ENCODE measurements around the gene PRPF31. TPM values are rescaled to one million over a fixed set of nuclear protein-coding genes. Genes with fewer than 3 reads are reported as not detected.

PRPF31 gene
- total and polyA plus RNA-seq, 9 of the 15 experiments (the other 6 are each of a cell fraction or from before 2014, with no cell fraction given): 5.8 to 92.2 (median 69.2) TPM

Other genes starting within 250 kb of the PRPF31 start
Only the 7 nearest of the 23 such genes appear.
- not detected in 2 replicates for gene VSTM1, start 51.9 kb upstream of the PRPF31 start, total RNA-seq (2014; rRNA removed)
- gene VSTM1, start 51.9 kb upstream of the PRPF31 start, total RNA-seq (2014; rRNA removed; fragmentation: Illumina TruSeq; extraction: Trizol): not detected in 2 replicates
- not detected in 2 replicates for gene VSTM1, start 51.9 kb upstream of the PRPF31 start, total RNA-seq (2015; rRNA removed; fragmentation: Illumina TruSeq; extraction: Trizol)
- gene VSTM1, start 51.9 kb upstream of the PRPF31 start, total RNA-seq (2021): not detected in 2 replicates
- gene VSTM1, start 51.9 kb upstream of the PRPF31 start, polyA plus RNA-seq (2011; rRNA removed): not detected in 2 replicates
- gene VSTM1, start 51.9 kb upstream of the PRPF31 start, polyA plus RNA-seq (2014; fragmentation: Illumina TruSeq; extraction: Trizol): not detected in 2 replicates
- not detected for gene VSTM1, start 51.9 kb upstream of the PRPF31 start, polyA plus RNA-seq (2014; fragmentation: Nextera tagmentation; extraction: Ambion mirVana)
- not detected in 2 replicates for gene VSTM1, start 51.9 kb upstream of the PRPF31 start, polyA plus RNA-seq (2014; rRNA removed)
- not detected in 2 replicates for gene TARM1, start 34.4 kb upstream of the PRPF31 start, total RNA-seq (2014; rRNA removed)
- not detected in 2 replicates for gene TARM1, start 34.4 kb upstream of the PRPF31 start, total RNA-seq (2014; rRNA removed; fragmentation: Illumina TruSeq; extraction: Trizol)
- gene TARM1, start 34.4 kb upstream of the PRPF31 start, total RNA-seq (2015; rRNA removed; fragmentation: Illumina TruSeq; extraction: Trizol): not detected in 2 replicates
- gene TARM1, start 34.4 kb upstream of the PRPF31 start, total RNA-seq (2021): not detected in 2 replicates
- not detected in 2 replicates for gene TARM1, start 34.4 kb upstream of the PRPF31 start, polyA plus RNA-seq (2011; rRNA removed)
- gene TARM1, start 34.4 kb upstream of the PRPF31 start, polyA plus RNA-seq (2014; fragmentation: Illumina TruSeq; extraction: Trizol): not detected in 2 replicates
- not detected for gene TARM1, start 34.4 kb upstream of the PRPF31 start, polyA plus RNA-seq (2014; fragmentation: Nextera tagmentation; extraction: Ambion mirVana)
- gene TARM1, start 34.4 kb upstream of the PRPF31 start, polyA plus RNA-seq (2014; rRNA removed): not detected in 2 replicates
- 0.12 TPM in 1 of 2 replicates, not detected in the other for gene OSCAR, start 15.0 kb upstream of the PRPF31 start, total RNA-seq (2014; rRNA removed)
- gene OSCAR, start 15.0 kb upstream of the PRPF31 start, total RNA-seq (2014; rRNA removed; fragmentation: Illumina TruSeq; extraction: Trizol): not detected in 2 replicates
- gene OSCAR, start 15.0 kb upstream of the PRPF31 start, total RNA-seq (2015; rRNA removed; fragmentation: Illumina TruSeq; extraction: Trizol): not detected in 2 replicates
- gene OSCAR, start 15.0 kb upstream of the PRPF31 start, total RNA-seq (2021): 0.34 and 0.62 TPM in 2 replicates
- 0.09 and 0.13 TPM in 2 replicates for gene OSCAR, start 15.0 kb upstream of the PRPF31 start, polyA plus RNA-seq (2011; rRNA removed)
- gene OSCAR, start 15.0 kb upstream of the PRPF31 start, polyA plus RNA-seq (2014; fragmentation: Illumina TruSeq; extraction: Trizol): 0.09 and 0.11 TPM in 2 replicates
- not detected for gene OSCAR, start 15.0 kb upstream of the PRPF31 start, polyA plus RNA-seq (2014; fragmentation: Nextera tagmentation; extraction: Ambion mirVana)
- 0.13 and 0.20 TPM in 2 replicates for gene OSCAR, start 15.0 kb upstream of the PRPF31 start, polyA plus RNA-seq (2014; rRNA removed)
- 49.4 and 122 TPM in 2 replicates for gene NDUFA3, start 12.9 kb upstream of the PRPF31 start, total RNA-seq (2014; rRNA removed)
- 52.1 and 78.0 TPM in 2 replicates for gene NDUFA3, start 12.9 kb upstream of the PRPF31 start, total RNA-seq (2014; rRNA removed; fragmentation: Illumina TruSeq; extraction: Trizol)
- 157 and 179 TPM in 2 replicates for gene NDUFA3, start 12.9 kb upstream of the PRPF31 start, total RNA-seq (2015; rRNA removed; fragmentation: Illumina TruSeq; extraction: Trizol)
- gene NDUFA3, start 12.9 kb upstream of the PRPF31 start, total RNA-seq (2021): 138 and 148 TPM in 2 replicates
- 39.2 and 47.2 TPM in 2 replicates for gene NDUFA3, start 12.9 kb upstream of the PRPF31 start, polyA plus RNA-seq (2011; rRNA removed)
- 165 and 175 TPM in 2 replicates for gene NDUFA3, start 12.9 kb upstream of the PRPF31 start, polyA plus RNA-seq (2014; fragmentation: Illumina TruSeq; extraction: Trizol)
- gene NDUFA3, start 12.9 kb upstream of the PRPF31 start, polyA plus RNA-seq (2014; fragmentation: Nextera tagmentation; extraction: Ambion mirVana): 100 to 1,000 TPM; 221 to 279 TPM
- 77.9 and 95.9 TPM in 2 replicates for gene NDUFA3, start 12.9 kb upstream of the PRPF31 start, polyA plus RNA-seq (2014; rRNA removed)
- gene TFPT, start 97 bp upstream of the PRPF31 start, total RNA-seq (2014; rRNA removed): 16.4 and 18.1 TPM in 2 replicates
- 3.7 and 5.5 TPM in 2 replicates for gene TFPT, start 97 bp upstream of the PRPF31 start, total RNA-seq (2014; rRNA removed; fragmentation: Illumina TruSeq; extraction: Trizol)
- 14.4 and 14.9 TPM in 2 replicates for gene TFPT, start 97 bp upstream of the PRPF31 start, total RNA-seq (2015; rRNA removed; fragmentation: Illumina TruSeq; extraction: Trizol)
- 12.3 and 15.0 TPM in 2 replicates for gene TFPT, start 97 bp upstream of the PRPF31 start, total RNA-seq (2021)
- 4.9 and 5.8 TPM in 2 replicates for gene TFPT, start 97 bp upstream of the PRPF31 start, polyA plus RNA-seq (2011; rRNA removed)
- 9.2 and 13.3 TPM in 2 replicates for gene TFPT, start 97 bp upstream of the PRPF31 start, polyA plus RNA-seq (2014; fragmentation: Illumina TruSeq; extraction: Trizol)
- 1 to 10 TPM in 1 of 2 experiments, under 1 TPM in 1; 0.72 to 1.6 TPM for gene TFPT, start 97 bp upstream of the PRPF31 start, polyA plus RNA-seq (2014; fragmentation: Nextera tagmentation; extraction: Ambion mirVana)
- 15.9 and 16.2 TPM in 2 replicates for gene TFPT, start 97 bp upstream of the PRPF31 start, polyA plus RNA-seq (2014; rRNA removed)
- 16.3 and 17.5 TPM in 2 replicates for gene CNOT3, start 22.0 kb downstream of the PRPF31 start, total RNA-seq (2014; rRNA removed)
- gene CNOT3, start 22.0 kb downstream of the PRPF31 start, total RNA-seq (2014; rRNA removed; fragmentation: Illumina TruSeq; extraction: Trizol): 9.9 and 10.7 TPM in 2 replicates
- 9.4 and 10.7 TPM in 2 replicates for gene CNOT3, start 22.0 kb downstream of the PRPF31 start, total RNA-seq (2015; rRNA removed; fragmentation: Illumina TruSeq; extraction: Trizol)
- 51.4 and 60.4 TPM in 2 replicates for gene CNOT3, start 22.0 kb downstream of the PRPF31 start, total RNA-seq (2021)
- 5.6 and 8.7 TPM in 2 replicates for gene CNOT3, start 22.0 kb downstream of the PRPF31 start, polyA plus RNA-seq (2011; rRNA removed)
- 56.5 and 63.4 TPM in 2 replicates for gene CNOT3, start 22.0 kb downstream of the PRPF31 start, polyA plus RNA-seq (2014; fragmentation: Illumina TruSeq; extraction: Trizol)
- gene CNOT3, start 22.0 kb downstream of the PRPF31 start, polyA plus RNA-seq (2014; fragmentation: Nextera tagmentation; extraction: Ambion mirVana): under 1 TPM; 0.27 to 0.46 TPM
- 17.3 and 21.3 TPM in 2 replicates for gene CNOT3, start 22.0 kb downstream of the PRPF31 start, polyA plus RNA-seq (2014; rRNA removed)
- 10.5 and 12.6 TPM in 2 replicates for gene LENG1, start 44.0 kb downstream of the PRPF31 start, total RNA-seq (2014; rRNA removed)
- 2.3 and 2.6 TPM in 2 replicates for gene LENG1, start 44.0 kb downstream of the PRPF31 start, total RNA-seq (2014; rRNA removed; fragmentation: Illumina TruSeq; extraction: Trizol)
- gene LENG1, start 44.0 kb downstream of the PRPF31 start, total RNA-seq (2015; rRNA removed; fragmentation: Illumina TruSeq; extraction: Trizol): 6.9 and 8.2 TPM in 2 replicates
- gene LENG1, start 44.0 kb downstream of the PRPF31 start, total RNA-seq (2021): 4.7 and 5.5 TPM in 2 replicates
- gene LENG1, start 44.0 kb downstream of the PRPF31 start, polyA plus RNA-seq (2011; rRNA removed): 1.5 and 1.7 TPM in 2 replicates
- 6.2 and 6.7 TPM in 2 replicates for gene LENG1, start 44.0 kb downstream of the PRPF31 start, polyA plus RNA-seq (2014; fragmentation: Illumina TruSeq; extraction: Trizol)
- under 1 TPM; 0.30 to 0.77 TPM for gene LENG1, start 44.0 kb downstream of the PRPF31 start, polyA plus RNA-seq (2014; fragmentation: Nextera tagmentation; extraction: Ambion mirVana)
- 6.7 and 9.1 TPM in 2 replicates for gene LENG1, start 44.0 kb downstream of the PRPF31 start, polyA plus RNA-seq (2014; rRNA removed)